NOMO-1 treated with dmso at 0.1 percent for 144 hours (cell line): Measurements from ENCODE around the gene DGCR2.

Experiments
- DNase-seq: peaks from one replicate; lab custom pipeline; 2025; ENCODE audit not compliant: unreplicated experiment; lab: John Stamatoyannopoulos, UW

Gene DGCR2

DNA sequence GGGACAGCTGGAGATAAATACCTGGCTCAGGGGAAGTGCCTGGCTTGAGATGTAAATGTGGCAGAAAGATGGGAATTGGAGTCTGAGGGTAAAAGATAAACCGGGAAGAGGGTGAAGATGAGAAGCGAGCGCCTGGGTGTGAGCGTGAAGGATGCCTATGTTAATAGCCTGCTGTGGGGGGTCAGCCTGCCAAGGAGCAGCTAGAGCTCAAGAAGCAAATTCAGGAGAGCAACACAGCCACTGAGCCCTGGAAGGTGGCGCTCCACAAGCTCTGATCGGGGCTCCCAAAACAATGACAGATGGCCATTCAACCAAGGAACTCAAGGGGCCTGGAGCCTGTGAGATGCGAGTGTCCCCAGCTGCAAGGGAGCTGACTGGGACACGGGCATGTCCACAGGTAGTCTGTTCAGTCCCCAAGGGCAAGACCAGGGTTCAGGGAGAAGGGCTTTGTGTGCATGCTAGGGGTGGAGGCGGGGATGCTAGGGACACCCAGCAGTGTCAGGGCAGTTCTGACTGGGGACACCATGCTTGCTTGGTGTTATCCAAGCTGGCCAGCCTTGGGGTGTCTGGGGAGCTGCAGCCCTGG lies 25.1 kb upstream of the DGCR2 start:
- DNase-seq, result no peak

GRCh38 chr22:19146215-19146968 lies 24.2 kb upstream of the DGCR2 start:
- DNase-seq, result no peak

- no peak for DNase-seq
Measured at GRCh38 chr22:19143967-19144400, 21.8 kb upstream of the DGCR2 start.

GRCh38 chr22:19143212-19143611 lies 21.0 kb upstream of the DGCR2 start:
- no peak for DNase-seq

DNA sequence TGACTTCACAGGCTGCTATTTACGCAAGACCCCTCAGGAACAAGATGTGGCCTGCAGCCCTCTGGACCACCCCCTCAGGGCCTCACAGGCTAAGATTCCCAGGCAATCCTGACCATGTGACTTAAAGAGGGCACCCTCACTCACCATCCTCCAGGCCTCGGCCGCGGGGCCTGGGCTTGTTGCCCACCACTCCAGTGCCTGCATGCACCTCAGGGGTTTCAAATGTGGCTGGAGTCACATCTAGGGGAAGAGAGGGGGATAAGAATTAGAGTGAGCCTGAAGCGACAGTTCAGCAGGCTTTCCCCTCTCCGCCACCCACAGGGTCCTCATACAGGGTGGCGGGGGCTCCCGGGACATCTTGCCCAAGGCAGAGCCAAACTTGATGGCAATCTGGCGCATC lies 20.2 kb upstream of the DGCR2 start:
- no peak for DNase-seq

- no peak for DNase-seq
Measured at GRCh38 chr22:19139974-19140373, 17.8 kb upstream of the DGCR2 start.

DNA sequence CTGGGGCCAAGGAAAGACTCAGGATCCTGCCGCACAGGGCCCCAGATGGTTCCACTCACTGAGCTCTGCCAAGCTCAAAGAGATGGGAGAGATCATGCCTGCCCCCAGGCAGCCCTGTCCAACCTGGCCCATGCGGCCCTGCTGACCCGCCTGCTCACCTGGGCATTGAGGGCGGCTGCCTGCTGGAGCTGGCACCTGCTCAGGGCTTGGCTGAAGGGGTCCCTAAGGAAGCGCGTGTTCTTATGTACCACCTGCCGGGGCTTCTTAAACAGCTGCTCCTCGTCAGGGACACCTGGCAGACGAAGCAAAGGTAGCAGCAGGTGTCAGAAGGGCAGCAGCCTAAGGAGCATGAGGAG lies 16.8 kb upstream of the DGCR2 start:
- DNase-seq, result no peak

DNA sequence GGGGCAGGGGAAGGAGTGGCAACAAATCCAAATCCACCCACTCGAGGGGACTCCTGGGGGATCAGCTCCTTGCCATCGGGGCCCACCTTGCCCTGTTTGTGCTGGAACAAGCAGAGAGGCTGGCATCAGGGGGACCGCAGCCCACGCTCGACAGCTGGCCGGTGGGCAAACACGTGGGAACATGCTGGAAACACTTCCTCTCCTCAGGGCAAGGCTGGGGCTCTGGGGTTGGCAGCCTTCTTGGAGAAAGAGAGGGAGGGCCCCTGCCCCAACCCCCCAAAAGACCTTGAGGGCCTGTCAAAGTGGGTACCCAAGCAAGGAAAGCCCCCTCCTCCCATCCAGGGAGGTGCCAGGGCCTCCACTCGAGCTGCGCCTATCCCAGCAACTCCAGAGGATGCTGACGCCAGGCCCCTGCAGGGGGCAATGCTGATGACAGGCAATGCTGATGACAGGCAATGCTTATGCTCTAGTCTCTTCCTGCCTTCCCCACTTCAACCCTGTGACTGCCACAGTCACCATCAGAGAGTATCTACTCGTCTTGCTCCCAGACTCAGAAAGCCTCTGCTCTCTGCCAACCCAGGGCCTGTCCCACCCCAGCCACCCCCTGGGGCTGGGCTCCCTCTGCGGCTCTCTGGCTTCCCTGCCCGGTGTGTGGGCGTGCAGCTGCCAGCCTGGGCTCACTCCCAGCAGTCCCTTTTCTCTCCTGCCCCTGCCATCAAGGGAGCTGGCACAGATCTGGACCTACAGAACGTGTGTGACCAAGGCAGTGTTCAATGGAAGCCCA lies 16.2 kb upstream of the DGCR2 start:
- no peak for DNase-seq

DNA sequence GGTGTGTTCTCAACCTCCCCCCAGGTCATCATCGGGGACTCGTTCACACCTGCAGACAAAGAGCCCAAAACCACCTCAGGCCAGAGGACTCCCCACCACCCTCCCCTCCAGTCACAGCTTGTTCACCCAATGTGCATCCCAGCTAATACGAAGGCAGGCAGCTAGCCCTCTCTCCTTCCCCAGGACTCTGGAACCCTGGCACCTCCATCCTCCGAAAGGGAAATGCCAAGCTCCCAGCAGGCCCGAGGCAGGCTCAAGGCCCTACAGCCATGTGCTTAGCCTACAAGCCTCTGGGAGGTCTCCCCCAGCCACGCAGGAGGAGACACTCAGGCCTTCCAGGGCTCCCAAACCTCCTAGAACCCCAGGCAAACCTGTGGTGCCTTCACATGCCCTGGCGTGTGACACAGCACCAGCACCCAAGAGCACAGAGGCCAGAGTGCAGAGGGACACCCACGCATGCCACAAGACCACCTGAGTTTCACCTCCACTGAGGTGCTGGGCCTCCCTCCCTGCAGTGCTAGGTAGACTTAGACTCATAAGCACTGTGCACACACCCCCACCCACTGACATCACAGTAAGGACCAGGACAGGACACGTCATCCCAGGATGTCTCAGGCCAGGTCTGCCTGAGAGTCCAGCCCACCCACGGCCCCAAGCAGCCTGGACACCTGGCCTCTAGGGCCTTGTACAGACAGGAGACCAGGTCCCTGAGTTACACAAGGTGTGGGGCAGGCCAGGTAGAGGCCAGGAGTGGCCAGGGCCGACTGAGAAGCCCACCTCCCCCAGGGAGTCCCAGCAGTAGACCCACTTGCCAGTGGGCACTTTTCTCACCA lies 15.4 kb upstream of the DGCR2 start:
- no peak for DNase-seq

- DNase-seq, result no peak
Measured at GRCh38 chr22:19136915-19137314, 14.7 kb upstream of the DGCR2 start.

DNA sequence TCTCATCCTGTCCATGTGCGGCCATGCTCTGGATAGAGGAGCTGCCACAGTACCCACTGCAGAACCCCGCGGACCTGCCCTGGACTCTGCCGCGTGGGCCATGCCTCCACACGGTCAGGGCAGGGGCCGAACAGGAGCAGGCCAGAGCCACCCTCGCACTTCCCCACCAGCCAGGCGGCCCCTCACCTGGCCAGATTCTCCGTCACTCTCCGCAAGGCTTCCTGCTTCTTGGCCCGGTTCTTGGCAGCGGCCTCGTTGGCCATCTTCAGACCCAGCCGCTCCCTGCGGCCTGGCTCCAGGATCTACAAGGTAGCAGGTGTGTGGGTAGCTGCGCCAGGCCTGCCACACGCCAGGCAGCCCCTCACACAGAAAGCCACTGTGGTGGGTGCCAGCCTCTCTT lies 12.7 kb upstream of the DGCR2 start:
- DNase-seq, result no peak

DNA sequence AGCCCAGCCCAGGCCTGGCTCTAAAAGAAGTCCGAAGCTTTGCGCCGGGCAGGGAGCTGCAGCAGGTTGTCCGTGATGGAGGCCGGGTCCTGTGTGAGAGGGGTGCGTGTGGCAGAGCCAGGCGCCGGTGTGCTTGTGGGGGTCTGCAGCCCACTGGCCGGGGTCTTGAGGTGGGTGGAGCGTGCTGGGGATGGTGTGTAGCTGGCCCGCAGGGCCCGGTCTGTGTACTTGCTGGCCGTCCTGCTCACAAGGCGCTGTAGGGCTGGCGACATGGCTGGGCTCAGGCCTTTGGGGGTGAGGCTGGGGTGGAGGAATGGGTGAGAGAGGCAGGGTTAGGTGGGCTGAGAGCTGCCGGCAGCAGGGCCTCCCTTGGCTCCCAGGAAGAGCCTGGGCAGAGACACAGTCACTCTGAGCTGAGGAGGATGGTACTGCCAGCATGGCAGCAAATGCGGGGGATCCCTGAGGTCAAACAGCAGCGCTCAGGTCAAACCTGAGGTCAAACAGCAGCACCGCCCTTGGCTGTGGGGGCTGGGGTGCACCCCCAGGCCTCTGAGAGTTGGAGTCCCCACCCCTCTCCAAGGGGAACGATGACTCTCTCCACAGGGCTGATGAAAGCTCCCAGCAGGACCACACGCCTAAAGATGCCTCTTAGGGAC lies 12.1 kb upstream of the DGCR2 start:
- no peak for DNase-seq

GRCh38 chr22:19133561-19133960 lies 11.3 kb upstream of the DGCR2 start:
- DNase-seq, result no peak

DNA sequence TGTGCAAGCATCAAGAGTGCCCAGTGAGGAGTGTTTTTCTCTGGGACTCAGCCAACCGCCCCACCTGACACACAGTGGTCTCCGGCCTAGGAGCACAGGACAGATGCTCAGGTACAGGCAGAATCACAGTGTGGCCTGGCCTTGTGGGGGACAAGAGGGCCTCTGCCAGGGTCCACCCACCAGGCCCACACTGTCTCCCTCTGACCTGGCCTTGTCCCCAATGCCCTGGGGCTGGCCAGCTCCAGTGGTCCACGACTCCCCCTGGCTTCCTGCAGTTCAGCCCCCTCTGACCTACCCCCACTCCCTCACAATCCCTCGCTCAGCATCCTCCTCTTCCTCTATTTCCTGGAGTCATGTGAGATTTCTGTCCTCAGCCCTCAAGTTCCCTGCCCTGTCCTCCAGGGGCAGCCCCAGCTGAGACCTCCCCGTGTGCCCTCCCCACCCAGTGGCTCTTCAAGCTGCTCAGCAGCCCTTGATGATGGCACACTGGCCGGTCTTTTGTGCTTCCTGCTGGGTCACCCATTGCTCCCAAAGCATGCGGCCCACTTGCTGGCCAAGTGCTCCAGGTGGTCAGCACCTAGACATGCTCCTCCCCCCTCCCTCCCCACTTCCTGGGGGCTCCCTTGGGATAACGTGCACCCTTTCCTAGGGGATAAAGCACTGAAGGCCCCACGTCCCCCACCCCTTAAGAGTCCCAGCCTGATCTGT lies 10.6 kb upstream of the DGCR2 start:
- DNase-seq, result no peak

- no peak for DNase-seq
Measured at GRCh38 chr22:19132153-19132552, 9.9 kb upstream of the DGCR2 start.

- no peak for DNase-seq
Measured at GRCh38 chr22:19131685-19132015, 9.4 kb upstream of the DGCR2 start.

DNA sequence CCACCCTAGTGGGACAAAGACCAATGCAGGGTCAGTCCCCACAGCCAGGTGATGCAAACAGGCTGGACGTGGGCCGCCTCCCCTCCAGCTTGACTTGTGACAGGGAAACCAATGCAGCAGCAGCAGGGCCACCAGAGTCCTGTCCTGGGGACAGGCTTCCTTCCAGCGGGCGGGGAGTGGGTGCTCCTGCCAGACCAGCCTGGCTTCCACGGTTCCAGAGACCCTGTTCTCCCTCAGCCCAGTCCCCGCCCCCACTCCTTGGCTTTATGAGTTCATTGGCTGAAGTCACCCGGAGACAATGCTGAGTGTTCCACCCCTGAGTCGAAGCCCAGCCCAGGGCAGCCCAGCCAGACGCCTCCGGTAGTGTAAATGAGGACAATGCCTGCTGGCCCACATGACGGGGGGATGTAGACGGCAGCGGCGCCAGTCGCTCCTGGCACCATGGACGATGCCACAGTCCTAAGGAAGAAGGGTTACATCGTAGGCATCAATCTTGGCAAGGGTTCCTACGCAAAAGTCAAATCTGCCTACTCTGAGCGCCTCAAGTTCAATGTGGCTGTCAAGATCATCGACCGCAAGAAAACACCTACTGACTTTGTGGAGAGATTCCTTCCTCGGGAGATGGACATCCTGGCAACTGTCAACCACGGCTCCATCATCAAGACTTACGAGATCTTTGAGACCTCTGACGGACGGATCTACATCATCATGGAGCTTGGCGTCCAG lies 8.9 kb upstream of the DGCR2 start, which contains the start of gene TSSK2:
Gene TSSK2, plus strand, starts transcription at position 350 of the 726 bp plus-strand sequence. Its CDS starts 92 bp downstream, at position 442.
- DNase-seq, result no peak

DNA sequence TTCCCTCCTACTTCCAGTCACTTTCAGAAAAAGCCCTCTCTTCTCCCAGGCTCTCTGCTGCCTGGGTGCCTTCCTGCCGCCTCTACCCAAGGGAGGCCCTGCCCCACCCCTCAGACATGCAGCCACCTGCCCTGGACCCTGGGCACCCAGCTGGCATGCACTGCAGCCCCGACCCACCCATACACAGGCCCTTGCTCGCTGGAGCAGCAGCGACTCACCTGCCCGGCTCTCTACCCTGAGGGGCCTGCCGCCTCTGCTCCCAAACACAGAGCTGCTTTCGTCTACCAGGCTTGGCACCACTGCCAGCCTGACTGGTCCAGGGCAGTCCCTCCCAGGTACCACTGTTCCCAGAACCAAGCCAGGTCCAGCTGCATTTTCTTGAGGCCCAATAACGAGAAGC lies 7.7 kb upstream of the DGCR2 start:
- DNase-seq, result no peak

DNA sequence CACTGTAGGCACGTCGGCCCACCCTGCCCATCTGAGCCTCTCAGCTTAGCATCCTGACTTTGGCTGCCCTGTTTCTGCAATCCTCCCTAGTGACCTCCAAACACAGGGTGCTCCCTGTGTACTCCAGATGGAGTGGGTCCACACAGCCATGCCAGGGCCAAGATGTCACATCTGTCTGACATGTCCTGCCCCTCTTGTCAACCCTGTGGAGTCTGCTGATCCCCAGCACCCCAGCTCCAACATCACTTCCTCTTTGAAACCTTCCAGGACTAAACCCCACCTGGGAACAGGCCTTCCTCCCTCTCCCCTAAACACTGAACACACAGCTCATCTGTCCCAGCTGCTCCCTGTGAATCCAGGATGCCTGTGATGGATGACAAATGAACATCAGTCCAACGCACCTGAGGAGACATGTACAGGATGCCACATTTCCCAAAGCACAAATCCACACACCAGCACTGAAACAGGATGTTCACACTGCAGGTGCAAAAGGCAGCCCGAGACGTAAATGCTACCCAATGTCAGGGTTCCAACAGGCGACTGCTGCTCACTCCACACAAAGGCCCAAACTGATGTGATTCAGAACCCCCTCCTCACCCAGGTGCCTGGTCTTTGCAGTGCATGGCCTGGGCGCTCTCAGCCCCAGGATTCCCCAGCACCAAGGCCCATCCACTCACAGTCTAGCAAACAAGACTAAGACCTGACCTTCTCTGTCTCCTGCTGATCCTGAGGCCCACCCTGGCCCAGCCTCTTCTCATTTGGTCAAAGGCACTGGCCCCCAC lies 6.9 kb upstream of the DGCR2 start:
- DNase-seq, result no peak
